ENCODE data around the gene LGR6.
A peak's percentile ranks its signal among the peaks of the same experiment; 100 is the strongest.
"Not testable (repeated sequence)": the region's sequence is repeated elsewhere in the genome, so short reads cannot be mapped to it uniquely, and the experiment has no call there.

The LGR6 gene

GRCh38 chr1:202159534-202160371, 33.8 kb upstream of the LGR6 start:
- peak; percentile 39 for DNase-seq (ENCODE audit: low read depth, low spot score)

- peak; percentile 58 for DNase-seq (ENCODE audit: low read depth, low spot score)
Measured at GRCh38 chr1:202160377-202160940, 33.1 kb upstream of the LGR6 start, which contains the start of gene PTPN7. Gene PTPN7, minus strand, starts transcription at chr1:202160602. Its CDS starts 1,200 bp downstream, at chr1:202159402.

- no peak for DNase-seq (ENCODE audit: low read depth, low spot score)
Measured at GRCh38 chr1:202161151-202162046, 32.2 kb upstream of the LGR6 start.

GRCh38 chr1:202162047-202162417, 31.6 kb upstream of the LGR6 start:
- DNase-seq (ENCODE audit: low read depth, low spot score) = no peak

- DNase-seq (ENCODE audit: low read depth, low spot score) = no peak
Measured at GRCh38 chr1:202162418-202163280, 30.9 kb upstream of the LGR6 start.

- no peak for DNase-seq (ENCODE audit: low read depth, low spot score)
Measured at GRCh38 chr1:202163281-202164270, 30.0 kb upstream of the LGR6 start.

- DNase-seq (ENCODE audit: low read depth, low spot score) = peak; percentile 52
Measured at GRCh38 chr1:202164271-202165037, 29.1 kb upstream of the LGR6 start.

- DNase-seq (ENCODE audit: low read depth, low spot score) = no peak
Measured at GRCh38 chr1:202165267-202165941, 28.2 kb upstream of the LGR6 start.

- DNase-seq (ENCODE audit: low read depth, low spot score) = no peak
Measured at GRCh38 chr1:202165942-202166843, 27.4 kb upstream of the LGR6 start.

- DNase-seq (ENCODE audit: low read depth, low spot score) = not testable (repeated sequence)
Measured at GRCh38 chr1:202167054-202167453, 26.5 kb upstream of the LGR6 start.

- no peak for DNase-seq (ENCODE audit: low read depth, low spot score)
Measured at GRCh38 chr1:202167708-202168415, 25.7 kb upstream of the LGR6 start.

- DNase-seq (ENCODE audit: low read depth, low spot score) = no peak
Measured at GRCh38 chr1:202168861-202169260, 24.7 kb upstream of the LGR6 start.

- no peak for DNase-seq (ENCODE audit: low read depth, low spot score)
Measured at GRCh38 chr1:202170726-202171125, 22.9 kb upstream of the LGR6 start.

GRCh38 chr1:202171292-202172014, 22.1 kb upstream of the LGR6 start:
- no peak for DNase-seq (ENCODE audit: low read depth, low spot score)

GRCh38 chr1:202172015-202172355, 21.6 kb upstream of the LGR6 start:
- no peak for DNase-seq (ENCODE audit: low read depth, low spot score)

- DNase-seq (ENCODE audit: low read depth, low spot score) = no peak
Measured at GRCh38 chr1:202173993-202174392, 19.6 kb upstream of the LGR6 start.
